Osteoblast (primary cell): ENCODE measurements around the gene CHD9NB. TPM values are rescaled to one million over a fixed set of nuclear protein-coding genes. Genes with fewer than 3 reads are reported as not detected.

Experiments used
- DNase-seq: peaks from one replicate; pipeline ENCODE4 v3.0.0; 2011; ENCODE audit warnings: low spot score, mixed read lengths; ENCODE audit not compliant: insufficient read length; ENCODE audit errors: missing footprints
- H2AFZ ChIP-seq: 2 replicates; pipeline ENCODE4 v1.6.0; 2011; ENCODE audit warnings: mild to moderate bottlenecking, low read length
- H3K27ac ChIP-seq: 2 replicates; pipeline ENCODE4 v1.5.1; 2011; ENCODE audit warnings: mild to moderate bottlenecking, low read depth, low read length, moderate library complexity
- H3K27me3 ChIP-seq: 2 replicates; pipeline ENCODE4 v1.6.0; 2012; ENCODE audit warnings: mild to moderate bottlenecking, control low read depth, inconsistent platforms, low read length, moderate library complexity; ENCODE audit not compliant: insufficient read depth
- H3K36me3 ChIP-seq: 2 replicates; pipeline ENCODE4 v1.5.1; 2011; ENCODE audit warnings: mild to moderate bottlenecking, low read length, control low read depth, moderate library complexity; ENCODE audit not compliant: insufficient read depth
- H3K4me1 ChIP-seq: 2 replicates; pipeline ENCODE4 v1.5.1; 2011; ENCODE audit warnings: mild to moderate bottlenecking, low read length, control low read depth, moderate library complexity; ENCODE audit not compliant: insufficient read depth
- H3K4me2 ChIP-seq: 2 replicates; pipeline ENCODE4 v1.6.0; 2011; ENCODE audit warnings: mild to moderate bottlenecking, low read length; ENCODE audit not compliant: insufficient read depth
- H3K4me3 ChIP-seq: fragments of 200-600 bp; sonication (generic); 3 replicates; pipeline ENCODE4 v1.5.1; 2012; ENCODE audit warnings: mild to moderate bottlenecking, low read length, inconsistent platforms; ENCODE audit not compliant: insufficient read depth
- H3K79me2 ChIP-seq: 2 replicates; pipeline ENCODE4 v1.6.0; 2012; ENCODE audit warnings: mild to moderate bottlenecking, low read length, control low read depth, inconsistent platforms; ENCODE audit not compliant: insufficient read depth
- H3K9me3 ChIP-seq: 2 replicates; pipeline ENCODE4 v1.5.1; 2011; ENCODE audit warnings: low read depth, low read length, control low read depth
- H4K20me1 ChIP-seq: 2 replicates; pipeline ENCODE4 v1.6.0; 2012; ENCODE audit warnings: mild to moderate bottlenecking, low read length, control low read depth; ENCODE audit not compliant: insufficient read depth
- total RNA-seq: library from RNA; depleted of rRNA; stranded (reverse); fragments of >200 nt; gene quantifications from 2 replicates; pipeline ENCODE4 v1.2.3, GENCODE V29; 2012
- TF ChIP-seq, protein P1 (sequence below): IDR thresholded peaks from 2 replicates; pipeline ENCODE4 v1.5.1; 2011; ENCODE audit warnings: mild to moderate bottlenecking, low read depth, low read length, moderate library complexity; ENCODE audit errors: extremely low read depth

The CHD9NB gene
- total RNA-seq, 1 donor, result 1.1 TPM

DNA sequence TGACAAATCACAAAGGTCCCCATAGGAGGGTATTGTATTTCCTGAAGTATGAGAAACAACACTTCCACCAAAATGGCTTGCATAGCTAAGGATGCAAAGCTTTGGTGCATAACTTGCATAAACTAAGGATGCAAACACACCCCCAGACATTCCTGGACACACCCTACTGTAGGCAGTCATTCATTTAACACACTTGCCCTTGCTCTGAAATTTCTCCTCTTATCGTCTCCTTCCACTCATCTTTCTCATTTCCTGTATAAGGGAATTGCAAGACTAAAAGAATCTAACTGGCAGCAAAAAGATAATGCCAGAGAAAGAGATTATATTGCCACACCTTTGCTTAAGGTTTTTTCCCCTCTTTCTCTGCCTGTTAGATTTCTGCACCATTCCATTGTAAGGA is 30.4 kb upstream of the CHD9NB start:
- TF ChIP-seq, protein P1, sequence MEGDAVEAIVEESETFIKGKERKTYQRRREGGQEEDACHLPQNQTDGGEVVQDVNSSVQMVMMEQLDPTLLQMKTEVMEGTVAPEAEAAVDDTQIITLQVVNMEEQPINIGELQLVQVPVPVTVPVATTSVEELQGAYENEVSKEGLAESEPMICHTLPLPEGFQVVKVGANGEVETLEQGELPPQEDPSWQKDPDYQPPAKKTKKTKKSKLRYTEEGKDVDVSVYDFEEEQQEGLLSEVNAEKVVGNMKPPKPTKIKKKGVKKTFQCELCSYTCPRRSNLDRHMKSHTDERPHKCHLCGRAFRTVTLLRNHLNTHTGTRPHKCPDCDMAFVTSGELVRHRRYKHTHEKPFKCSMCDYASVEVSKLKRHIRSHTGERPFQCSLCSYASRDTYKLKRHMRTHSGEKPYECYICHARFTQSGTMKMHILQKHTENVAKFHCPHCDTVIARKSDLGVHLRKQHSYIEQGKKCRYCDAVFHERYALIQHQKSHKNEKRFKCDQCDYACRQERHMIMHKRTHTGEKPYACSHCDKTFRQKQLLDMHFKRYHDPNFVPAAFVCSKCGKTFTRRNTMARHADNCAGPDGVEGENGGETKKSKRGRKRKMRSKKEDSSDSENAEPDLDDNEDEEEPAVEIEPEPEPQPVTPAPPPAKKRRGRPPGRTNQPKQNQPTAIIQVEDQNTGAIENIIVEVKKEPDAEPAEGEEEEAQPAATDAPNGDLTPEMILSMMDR, result no peak
- no peak overlapping the region for H3K27ac ChIP-seq
- no peaks in the 10 kb centered on the region for H3K27me3 ChIP-seq
- H3K4me3 ChIP-seq, result no peak overlapping the region
- H2AFZ ChIP-seq, result no peak overlapping the region
- H3K4me1 ChIP-seq, result peaks cover 28% of the 10 kb centered on the region
- no peak overlapping the region for H3K4me2 ChIP-seq
- DNase-seq, result no peak
- H3K36me3 ChIP-seq, result no peaks in the 10 kb centered on the region
- H3K79me2 ChIP-seq, result peaks cover 28% of the 10 kb centered on the region
- H4K20me1 ChIP-seq, result peaks cover 3% of the 10 kb centered on the region
- no peaks in the 10 kb centered on the region for H3K9me3 ChIP-seq

- Histone ChIP-seq H3K27me3 (no peaks in the 10 kb centered on the region), H3K4me1 (peaks cover 28% of the 10 kb centered on the region), H3K27ac (no peak overlapping the region), H2AFZ (no peak overlapping the region), H3K79me2 (peaks cover 30% of the 10 kb centered on the region), H3K9me3 (no peaks in the 10 kb centered on the region), H3K36me3 (no peaks in the 10 kb centered on the region), H4K20me1 (peaks cover 3% of the 10 kb centered on the region), H3K4me3 (no peak overlapping the region), H3K4me2 (no peak overlapping the region)
- no peak for DNase-seq
- TF ChIP-seq, protein P1, result no peak
These were observed 29.8 kb upstream of the CHD9NB start for GRCh38 chr16:53082509-53082908.

DNA sequence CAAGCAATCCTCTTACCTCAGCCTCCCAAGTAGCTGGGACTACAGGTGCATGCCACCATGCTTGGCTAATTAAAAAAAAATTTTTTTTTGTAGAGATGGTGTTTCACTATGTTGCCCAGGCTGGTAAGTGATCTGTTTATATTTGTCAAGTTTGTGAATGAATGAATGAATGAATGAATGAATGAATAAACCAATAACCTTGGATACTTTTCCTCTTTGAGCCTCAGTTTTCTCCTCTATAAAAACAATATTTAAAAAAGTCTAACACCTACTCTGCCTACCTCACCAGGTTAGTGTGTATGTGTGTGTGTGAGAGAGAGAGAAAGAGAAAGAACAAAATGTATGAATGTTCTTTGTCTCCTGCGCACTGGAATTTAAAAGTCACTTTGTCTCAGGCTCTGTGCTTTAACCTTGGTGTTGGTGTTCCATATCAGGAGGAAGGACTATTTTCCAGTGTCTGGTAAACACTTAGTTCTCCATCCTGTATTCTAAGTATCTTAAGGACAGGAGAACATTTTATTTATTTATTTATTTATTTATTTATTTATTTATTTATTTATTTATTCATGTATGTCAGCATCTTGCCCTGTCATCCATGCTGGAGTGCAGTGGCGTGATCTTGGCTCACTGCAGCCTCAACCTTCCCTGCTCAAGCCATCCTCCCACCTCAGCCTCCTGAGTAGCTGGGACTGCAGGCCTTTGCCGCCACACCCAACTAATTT is 29.1 kb upstream of the CHD9NB start:
- H3K79me2 ChIP-seq, result peaks cover 30% of the 10 kb centered on the region
- TF ChIP-seq, protein P1, result no peak
- H3K36me3 ChIP-seq, result no peaks in the 10 kb centered on the region
- H2AFZ ChIP-seq, result no peak overlapping the region
- DNase-seq, result no peak
- H4K20me1 ChIP-seq, result peaks cover 3% of the 10 kb centered on the region
- H3K4me2 ChIP-seq, result no peak overlapping the region
- no peaks in the 10 kb centered on the region for H3K27me3 ChIP-seq
- no peaks in the 10 kb centered on the region for H3K9me3 ChIP-seq
- H3K4me1 ChIP-seq, result peaks cover 21% of the 10 kb centered on the region
- no peak overlapping the region for H3K4me3 ChIP-seq
- H3K27ac ChIP-seq, result no peak overlapping the region

DNA sequence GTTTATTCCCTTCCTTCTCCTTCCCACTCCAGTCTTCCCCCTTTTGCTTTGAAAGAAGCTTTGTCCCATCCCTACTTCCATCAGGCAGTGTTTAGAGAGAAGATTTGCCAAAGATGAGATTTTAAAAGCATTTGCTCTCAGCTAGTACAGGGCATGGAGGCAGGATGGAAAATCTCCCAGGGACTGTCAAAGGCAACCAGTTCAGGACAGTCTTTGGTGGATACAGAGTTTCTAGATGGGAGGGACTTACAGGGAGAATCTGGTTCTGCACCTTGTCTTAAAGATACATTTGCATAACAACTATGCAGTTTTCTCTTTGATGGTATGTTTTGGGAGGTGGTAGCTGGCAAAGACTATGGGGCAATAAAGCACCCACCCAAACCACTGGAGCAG is 28.3 kb upstream of the CHD9NB start:
- peak overlapping the region; percentile 13 for H2AFZ ChIP-seq
- TF ChIP-seq, protein P1, result no peak

More for the DNA sequence above, 28.3 kb upstream of the CHD9NB start:
- no peaks in the 10 kb centered on the region for H3K36me3 ChIP-seq
- H3K4me1 ChIP-seq, result peaks cover 20% of the 10 kb centered on the region
- peaks cover 3% of the 10 kb centered on the region for H4K20me1 ChIP-seq
- peak overlapping the region; percentile 84 for H3K27ac ChIP-seq
- H3K9me3 ChIP-seq, result no peaks in the 10 kb centered on the region
- H3K79me2 ChIP-seq, result peaks cover 27% of the 10 kb centered on the region
- no peaks in the 10 kb centered on the region for H3K27me3 ChIP-seq
- no peak for DNase-seq
- peak overlapping the region; percentile 71 for H3K4me2 ChIP-seq
- peak overlapping the region; percentile 27 for H3K4me3 ChIP-seq
